ENCODE data around the gene PVALEF.

DNA sequence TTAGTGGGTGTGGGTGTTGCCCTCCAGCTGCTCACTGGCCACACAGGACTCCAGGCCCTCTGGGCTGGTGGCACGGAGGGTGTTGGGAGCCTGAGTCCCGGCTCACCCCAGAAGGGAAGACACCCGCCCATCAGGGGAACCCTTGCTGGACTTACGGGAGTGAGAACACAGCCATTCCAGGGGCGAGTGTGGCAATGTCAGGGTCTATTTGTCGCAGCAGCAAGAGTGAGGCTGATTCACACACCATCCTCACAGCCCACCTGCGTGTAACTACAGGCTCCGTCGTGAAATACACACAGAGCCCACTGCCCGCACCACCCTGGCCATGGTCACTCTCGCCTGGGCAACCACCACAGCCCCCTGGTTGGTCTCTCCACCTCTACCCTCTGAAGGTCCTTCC lies 18.5 kb downstream of the PVALEF start:
- TF ChIP-seq, protein P1, sequence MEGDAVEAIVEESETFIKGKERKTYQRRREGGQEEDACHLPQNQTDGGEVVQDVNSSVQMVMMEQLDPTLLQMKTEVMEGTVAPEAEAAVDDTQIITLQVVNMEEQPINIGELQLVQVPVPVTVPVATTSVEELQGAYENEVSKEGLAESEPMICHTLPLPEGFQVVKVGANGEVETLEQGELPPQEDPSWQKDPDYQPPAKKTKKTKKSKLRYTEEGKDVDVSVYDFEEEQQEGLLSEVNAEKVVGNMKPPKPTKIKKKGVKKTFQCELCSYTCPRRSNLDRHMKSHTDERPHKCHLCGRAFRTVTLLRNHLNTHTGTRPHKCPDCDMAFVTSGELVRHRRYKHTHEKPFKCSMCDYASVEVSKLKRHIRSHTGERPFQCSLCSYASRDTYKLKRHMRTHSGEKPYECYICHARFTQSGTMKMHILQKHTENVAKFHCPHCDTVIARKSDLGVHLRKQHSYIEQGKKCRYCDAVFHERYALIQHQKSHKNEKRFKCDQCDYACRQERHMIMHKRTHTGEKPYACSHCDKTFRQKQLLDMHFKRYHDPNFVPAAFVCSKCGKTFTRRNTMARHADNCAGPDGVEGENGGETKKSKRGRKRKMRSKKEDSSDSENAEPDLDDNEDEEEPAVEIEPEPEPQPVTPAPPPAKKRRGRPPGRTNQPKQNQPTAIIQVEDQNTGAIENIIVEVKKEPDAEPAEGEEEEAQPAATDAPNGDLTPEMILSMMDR (IDR thresholded peaks at IDR 0.05), result no peak
- no peak for TF ChIP-seq EP300 (IDR thresholded peaks at IDR 0.05)
- TF ChIP-seq POLR2A (IDR thresholded peaks at IDR 0.05; ENCODE audit: low read depth), result no peak

All from esophagus muscularis mucosa (tissue), 4 donors.